GM19468 (cell line): Measurements from ENCODE around the gene PCNX4.
"Not testable (repeated sequence)": the region's sequence is repeated elsewhere in the genome, so short reads cannot be mapped to it uniquely, and the experiment has no call there.

Experiments used
- ATAC-seq: cut with Tn5 transposase; IDR thresholded peaks from one replicate; pipeline ENCODE4 v1.9.1; 2021; ENCODE audit warnings: mild to moderate bottlenecking, moderate library complexity, moderate number of reproducible peaks; ENCODE audit not compliant: unreplicated experiment; ENCODE audit errors: extremely low read depth

PCNX4 gene

DNA sequence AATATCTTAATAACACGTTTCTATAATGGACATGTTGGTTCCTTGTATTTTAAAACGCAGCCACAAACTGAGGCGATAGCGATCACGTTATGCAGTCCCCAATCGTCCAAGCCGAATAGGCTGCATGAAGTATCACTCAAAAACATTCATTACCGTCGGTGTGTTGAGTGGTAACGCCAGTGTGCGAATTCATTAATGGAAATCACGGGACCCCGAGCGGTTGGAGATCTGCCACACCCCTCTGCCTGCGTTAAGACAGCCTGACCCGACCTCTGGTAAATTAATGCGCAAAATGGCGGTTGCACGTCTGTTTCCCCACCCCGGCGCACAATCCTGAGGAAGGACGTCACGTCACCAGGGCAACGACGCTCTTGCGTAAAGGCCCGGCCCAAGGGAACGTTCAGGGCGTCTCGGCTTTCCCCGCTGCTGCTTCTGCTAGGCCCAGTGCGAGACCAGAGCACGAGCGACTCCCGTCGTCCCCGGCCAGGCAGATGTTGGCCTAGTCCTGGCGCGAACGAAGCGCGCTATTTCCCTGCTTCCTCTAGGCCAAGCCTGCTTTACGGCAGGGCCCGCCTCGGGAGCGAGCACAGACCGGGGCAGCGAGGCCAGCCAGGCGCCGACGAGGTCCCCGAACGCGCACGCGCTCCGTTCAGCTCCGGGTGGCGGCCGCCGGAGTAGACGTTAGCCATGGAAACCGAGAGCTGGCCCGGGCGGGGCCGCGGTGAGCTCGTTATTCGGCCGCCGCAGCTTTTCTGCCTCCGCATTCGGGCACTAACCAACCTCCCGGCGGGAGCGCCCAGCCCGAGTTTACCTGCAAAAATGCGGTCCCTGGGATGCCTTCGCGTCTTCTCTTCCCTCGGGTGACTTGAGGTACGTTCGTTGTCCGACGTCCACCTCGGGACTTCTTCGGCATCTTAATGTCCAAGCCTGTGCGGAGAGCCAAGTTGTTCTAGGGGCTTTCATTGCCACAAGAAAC is at the start of gene PCNX4:
TSS of gene PCNX4 (plus strand) at position 374 of the 976 bp plus-strand sequence. CDS start 15,716 bp downstream, outside the sequence.
- ATAC-seq, result peak; percentile 89

DNA sequence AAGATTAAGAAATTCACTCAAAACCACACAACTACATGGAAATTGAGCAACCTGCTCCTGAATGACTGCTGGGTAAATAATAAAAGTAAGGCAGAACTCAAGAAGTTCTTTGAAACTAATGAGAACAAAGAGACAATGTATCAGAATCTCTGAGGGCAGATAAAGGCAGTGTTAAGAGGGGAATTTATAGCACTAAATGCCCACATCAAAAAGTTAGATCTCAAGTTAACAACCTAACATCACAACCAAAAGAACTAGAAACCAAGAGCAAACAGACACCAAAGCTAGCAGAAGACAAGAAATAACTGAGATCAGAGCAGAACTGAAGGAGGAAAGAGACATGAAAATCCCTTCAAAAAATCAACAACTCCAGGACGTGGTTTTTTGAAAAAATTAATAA is 43.7 kb upstream of the PCNX4 start:
- ATAC-seq, result not testable (repeated sequence)

DNA sequence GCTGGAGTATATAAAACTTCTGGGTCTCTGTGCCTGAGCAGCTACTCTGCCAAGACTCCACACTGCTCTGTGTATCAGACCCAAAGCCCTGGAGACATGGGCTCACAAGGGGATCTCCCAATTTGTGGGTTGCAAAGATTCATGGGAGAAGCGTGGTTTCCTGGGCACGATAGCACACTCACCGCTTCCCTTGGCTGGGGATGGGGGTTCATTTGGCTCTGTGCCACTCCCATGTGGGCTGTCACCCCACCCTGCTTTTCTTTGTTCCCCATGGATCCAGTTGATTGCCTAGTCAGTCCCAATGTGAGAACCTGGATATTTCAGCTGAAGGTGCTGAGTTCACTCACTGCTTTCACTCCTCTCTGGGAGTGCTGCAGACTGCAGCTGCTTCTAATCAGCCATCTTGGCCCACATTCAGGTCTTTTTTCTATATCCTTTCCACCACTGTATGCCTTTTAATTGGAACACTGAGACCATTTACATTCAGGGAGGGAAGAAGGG is 40.0 kb upstream of the PCNX4 start:
- no peak for ATAC-seq

DNA sequence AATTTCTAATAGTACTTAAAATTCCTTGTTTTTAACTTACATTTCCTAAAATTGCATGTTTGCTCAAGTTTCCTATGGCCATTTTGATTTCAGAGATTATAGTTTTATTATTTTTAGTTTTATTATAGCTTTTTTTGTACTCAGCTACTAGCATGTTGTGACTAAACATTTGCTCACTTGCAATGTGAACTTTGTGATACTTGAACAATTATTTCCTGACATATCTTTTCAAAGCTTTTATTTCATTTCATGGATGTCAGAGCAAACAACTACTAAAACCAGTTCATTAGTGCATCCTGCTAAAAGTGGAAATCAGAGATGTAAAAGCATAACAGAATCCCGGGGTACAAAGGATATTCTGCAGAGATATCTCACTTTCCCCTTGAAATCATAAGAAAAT is 33.6 kb upstream of the PCNX4 start:
- no peak for ATAC-seq

DNA sequence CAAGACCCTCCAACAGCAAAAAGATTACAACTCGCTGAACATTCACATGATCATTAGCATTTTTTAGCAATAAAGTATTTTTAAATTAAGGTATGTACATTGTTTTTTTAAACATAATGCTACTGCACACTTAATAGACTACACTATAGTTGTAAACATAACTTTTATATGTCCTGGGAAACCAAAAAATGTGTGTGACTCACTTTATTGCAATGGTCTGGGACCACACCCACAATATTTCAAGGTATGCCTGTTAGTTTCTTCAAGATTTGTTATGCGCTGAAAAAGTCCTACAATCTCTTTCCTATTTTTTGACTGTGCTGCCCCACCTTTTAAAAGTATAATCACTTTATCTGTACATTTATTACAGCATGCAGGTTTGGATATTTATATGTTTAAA is 30.4 kb upstream of the PCNX4 start:
- ATAC-seq, result no peak

DNA sequence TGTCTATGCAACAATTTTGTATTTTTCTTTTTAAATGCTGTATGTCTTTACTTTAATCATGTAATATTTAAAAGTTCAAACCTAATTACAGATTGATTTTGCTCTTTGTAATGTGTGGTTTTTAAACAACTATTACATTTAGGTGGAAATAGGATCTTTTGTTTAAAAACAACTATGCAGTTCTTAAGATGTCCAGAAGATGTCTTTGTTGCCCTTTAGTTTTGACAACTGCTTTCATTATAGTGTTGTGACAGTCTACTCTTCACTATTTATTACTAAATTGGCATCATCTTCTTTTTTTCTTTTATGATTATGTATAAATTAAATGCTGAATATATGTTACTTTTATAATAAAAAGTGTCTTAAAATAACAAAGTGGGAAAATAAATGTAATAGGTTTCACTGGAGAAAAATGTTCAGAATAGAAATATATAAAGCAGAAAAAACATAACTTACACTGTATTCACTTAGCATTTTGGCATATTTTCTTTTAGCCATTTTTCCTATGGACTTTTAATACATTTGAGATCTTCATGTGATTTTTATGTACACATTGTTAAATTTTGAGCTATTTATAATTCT is 27.1 kb upstream of the PCNX4 start:
- no peak for ATAC-seq

DNA sequence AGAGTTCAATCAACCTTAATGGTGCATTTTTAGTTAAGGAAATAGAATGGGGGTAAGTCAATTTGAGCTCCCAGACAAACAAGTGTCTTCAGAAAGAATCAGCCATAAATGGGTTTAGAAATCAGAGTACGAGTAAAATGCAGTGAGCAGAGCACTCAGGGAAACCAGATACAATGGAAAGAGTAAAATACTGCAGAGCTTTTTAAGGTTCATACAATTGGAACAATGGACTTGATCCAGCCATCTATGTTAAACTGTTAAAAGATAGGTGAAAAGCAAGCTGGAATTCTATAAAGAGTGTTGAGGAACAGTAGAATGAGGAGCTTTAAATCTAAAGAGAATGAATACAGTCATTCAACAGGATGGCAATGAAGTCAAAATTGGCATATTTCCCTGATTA is 23.8 kb upstream of the PCNX4 start:
- ATAC-seq, result no peak

DNA sequence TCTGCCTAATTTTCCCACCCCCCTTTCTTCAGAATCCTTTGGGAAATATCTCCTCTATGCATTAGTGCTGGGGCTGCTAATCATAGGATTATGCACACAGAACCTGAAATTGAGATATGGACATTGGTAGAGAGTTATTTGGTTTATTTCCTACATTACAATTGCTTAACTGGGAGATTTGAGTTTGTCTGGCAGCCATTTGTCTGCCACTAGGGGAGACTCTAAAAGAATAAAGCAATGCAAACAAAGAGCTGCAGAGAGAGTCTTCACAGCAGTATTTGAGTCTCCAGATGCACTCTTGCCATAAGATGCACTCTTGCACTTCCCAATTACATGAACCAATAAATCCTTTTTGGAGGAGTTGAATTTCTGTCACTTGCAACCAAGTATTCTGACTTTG is 12.0 kb upstream of the PCNX4 start:
- no peak for ATAC-seq

DNA sequence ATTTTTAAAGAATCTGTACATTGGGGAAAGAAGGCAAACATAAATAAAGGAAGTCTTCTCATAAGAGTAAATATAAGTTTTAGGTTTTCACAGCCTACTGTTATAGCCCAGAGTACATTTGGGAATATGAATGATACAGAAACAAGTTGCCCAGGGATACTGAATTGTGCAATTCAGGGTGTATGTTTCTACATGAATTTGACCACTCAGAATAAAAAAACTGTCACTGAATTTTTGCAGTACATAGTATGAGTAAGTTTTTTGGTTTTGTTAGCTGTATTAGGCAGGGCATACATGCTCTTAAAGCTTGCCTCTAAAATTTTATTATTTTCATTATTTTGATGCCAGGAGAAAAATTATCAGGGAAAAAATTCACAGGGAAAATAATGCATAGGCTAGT is 6.6 kb upstream of the PCNX4 start:
- no peak for ATAC-seq

DNA sequence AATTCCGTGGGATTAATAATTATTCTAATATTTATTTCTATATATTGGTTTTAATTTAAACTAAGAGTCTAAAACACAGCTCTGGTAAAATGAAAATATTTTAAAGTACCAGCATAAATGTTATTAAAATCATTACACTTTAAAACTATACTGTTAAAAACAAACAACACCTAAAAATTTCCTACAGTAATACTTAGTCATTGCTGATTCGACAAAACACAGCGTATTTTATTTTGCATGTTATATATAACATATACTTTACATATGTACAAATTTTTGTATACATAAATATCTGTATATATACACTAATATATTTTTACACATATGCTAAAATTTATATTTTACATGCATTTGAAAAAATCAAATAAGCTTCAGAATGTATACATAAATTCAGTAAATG is 6.0 kb upstream of the PCNX4 start:
- no peak for ATAC-seq

DNA sequence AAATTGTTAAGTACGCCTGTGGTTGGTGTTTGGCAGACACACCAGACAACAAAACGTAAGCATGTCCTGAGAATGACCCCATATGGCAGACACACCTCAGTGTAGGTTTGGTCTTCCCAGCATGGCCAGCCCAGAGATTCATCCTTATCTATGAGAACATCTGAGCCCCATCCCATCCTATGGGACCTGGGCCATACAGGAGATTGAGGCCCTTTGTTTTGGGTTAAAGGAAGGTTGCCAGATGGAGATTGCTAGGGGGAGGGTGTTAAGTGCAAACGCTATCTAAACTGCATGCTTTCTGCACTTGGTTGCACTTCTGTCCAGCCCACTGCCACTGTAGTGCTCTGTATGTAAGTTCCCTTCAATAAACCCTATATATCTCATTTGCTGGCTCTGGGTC is 4.1 kb upstream of the PCNX4 start:
- ATAC-seq, result no peak

DNA sequence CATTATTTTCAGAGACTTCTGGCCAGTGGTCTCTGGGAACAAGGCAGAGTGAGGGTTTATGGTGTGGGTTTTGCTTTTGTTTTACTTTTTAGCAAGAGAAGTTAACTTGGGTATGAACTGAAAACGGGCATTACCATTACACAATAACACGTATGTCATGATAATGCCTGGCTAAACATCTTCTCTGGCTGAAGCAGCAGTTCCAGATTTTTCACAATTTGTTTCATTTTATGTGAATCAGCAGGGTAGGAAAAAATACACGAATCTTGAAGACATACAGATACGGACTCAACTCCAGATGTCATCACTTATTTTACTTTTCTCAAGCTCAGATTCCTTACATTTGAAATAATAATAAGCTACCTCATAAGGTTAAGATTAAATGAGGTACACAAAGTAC is 2.5 kb upstream of the PCNX4 start:
- no peak for ATAC-seq

DNA sequence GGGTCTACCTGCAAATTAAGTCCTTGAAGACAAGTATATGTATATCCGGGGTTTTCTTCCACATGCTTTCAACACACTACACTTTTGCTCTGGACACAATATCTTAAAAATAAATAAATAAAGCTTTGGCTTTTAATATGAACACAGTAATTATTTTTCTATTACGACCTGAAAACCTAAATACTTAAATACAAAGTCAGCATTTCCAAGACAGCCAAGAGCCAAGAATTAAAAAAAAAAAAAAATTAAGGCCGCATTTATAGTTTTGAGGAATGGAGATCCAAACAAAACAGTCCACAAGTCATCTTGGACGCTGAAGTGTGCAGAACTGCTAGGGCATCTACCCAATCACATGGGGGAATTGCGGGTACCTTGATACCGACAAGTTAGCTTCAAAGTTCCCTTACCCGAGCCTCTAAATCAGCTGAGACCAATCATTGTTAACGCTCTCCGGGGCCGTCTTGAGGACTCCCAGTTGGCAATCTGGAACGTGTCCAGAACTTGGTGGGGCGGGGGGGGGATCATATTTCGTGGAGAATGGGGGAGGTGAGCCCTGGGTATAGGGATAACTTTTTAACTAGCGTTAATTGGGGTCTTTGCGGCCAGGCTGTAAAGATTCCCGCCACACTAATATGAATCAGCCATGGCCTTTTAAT is 731 bp upstream of the PCNX4 start:
- no peak for ATAC-seq

DNA sequence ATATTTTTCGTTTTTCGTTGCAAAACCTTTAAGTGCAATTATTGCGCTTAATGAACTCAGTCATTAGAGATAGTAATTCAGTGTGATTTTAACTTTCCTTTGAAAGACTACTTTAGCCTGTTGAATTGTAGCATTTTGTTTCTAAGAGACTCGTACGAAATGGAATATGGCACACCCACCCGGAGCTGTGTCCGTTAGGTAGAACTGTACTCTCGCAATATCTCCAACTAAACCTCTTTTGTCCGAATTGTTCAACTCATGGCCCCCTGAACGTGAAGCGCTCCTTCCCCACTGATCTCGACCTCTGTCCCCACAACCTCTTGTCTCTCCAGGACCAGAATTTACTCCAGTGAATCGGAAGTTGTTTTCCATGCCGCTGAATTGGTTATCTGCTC is 800 bp downstream of the PCNX4 start:
- ATAC-seq, result no peak

DNA sequence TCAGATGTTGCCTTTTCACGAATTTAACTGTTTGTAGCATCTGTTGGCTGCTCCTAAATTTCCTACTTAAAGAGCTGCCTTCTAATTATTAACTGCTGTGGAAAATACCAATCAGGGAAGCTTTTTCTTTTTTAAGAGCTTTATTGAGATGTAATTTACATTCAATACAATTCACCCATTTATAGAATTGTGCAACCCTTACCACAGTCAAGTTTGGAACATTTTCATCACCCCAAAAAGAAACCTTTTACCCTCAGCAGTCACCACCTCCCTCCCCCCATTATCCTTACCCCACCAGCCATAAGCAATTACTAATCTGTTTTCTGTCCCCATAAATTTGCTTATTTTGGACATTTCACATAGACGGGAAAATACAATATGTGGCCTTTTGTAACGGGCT is 1.4 kb downstream of the PCNX4 start:
- ATAC-seq, result no peak

DNA sequence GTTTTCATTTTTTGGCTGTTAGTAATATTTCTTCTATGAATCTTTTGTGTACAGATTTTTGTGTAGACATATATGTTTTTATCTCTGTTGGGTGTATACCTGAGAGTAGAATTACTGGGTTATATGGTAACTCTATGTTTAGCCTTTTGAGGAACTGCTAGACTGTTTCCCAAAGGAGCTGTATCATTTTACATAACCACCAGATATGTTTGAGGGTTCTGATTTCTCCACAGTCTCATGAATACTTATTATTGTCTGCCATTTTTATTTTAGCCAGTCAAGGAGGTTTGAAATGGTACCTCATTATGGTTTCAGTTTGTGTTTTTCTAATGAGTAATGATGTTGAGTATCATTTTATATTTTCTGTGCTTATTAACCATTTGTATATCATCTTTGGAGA is 1.9 kb downstream of the PCNX4 start:
- ATAC-seq, result no peak

DNA sequence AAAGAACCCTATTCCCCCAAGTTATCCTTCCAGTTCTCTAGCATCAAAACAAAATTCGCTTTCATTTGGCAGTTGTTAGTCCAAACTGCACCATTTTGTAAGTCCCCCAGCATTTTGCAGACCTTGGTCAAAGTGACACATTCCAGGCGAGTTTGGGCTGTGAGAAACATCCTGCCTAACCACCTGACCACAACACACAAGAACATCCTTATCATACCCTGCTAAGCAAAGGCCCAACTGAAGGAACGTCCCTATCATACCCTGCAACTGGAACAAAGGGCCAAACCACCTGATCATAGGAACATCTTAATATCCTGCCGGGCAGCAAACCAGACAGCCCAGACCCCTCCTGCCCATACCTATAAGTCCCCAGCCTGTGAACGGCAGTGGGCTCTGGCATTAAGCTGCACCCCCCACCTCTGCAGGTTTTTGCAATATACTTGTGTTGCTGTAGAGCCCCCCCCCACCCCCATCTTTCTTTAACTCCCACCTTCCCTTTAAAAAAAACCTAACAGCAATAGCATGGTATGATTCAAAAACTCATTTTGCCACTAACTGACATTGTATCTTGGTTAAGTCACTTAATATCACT is 2.7 kb downstream of the PCNX4 start:
- no peak for ATAC-seq

DNA sequence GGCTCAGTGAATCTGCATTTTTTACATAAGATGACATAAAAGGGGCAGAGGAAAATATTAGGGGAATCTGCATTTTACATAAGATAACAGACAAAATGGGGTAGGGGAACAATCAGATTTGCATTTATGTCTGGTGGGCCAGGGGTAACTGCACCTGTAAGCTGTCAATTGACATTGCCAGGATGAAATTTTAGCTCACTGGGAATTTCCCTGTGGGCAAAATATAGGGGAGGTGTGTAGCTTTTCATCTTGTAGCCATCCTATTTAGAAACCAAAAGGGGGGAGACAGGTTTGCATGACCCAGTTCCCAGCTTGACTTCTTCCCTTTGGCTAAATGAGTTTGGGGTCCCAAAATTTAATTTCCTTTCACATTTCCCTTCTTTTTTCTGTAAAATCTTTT is 3.5 kb downstream of the PCNX4 start:
- no peak for ATAC-seq

DNA sequence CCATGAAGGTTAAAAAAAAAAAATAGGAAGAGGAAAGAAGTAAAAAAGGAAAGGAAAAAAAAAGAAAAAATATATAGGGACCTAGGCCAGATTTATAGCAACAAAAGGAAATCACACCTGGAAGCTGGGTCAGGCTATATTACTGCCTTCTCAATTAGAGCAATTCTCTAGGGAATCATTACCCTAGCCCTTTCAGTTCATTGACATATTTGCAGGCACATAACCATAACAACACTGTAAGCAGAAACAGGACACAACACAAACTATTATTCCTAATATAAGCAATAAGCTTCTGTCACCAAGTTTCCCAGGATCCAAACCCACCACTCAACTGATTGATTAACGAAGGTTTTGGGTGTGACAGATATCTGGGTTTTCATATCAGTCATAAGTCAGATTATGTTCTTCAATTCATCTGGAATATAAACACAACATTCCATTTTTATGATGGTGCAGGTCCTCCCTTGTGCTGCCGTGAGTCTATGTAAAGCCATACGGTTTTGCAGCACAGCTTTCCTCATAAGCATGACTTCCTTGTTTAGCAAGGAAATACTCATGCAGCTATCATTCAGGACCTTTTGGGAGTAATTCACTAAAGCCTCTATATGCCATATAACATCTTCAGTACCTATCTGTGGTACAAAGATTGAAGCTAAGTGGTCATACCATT is 4.2 kb downstream of the PCNX4 start:
- no peak for ATAC-seq

DNA sequence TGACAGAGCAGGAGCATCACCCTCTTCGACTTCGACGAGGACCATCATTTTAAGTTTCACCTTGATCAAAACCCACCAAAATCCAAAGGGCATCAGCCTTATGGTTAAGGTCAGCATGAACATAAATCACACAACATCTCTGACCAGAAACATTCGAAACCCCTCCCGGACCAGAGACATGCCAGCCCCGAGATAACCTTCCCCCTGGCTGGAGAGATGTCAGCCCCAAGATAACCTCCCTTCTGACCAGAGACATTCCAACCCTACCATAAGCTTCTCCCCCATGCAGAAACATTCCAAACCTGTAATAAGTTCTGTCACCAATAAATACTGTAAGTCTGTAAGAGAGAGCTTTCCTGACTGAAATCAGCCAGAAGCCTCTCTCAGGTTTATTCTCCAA is 6.3 kb downstream of the PCNX4 start:
- no peak for ATAC-seq
